Endothelial cell of umbilical vein (primary cell): ENCODE data around the gene COL18A1. TPM values are rescaled to one million over a fixed set of nuclear protein-coding genes. Genes with fewer than 3 reads are reported as not detected.

ENCODE experiments used
- BruUV-seq: library from RNA; stranded (reverse); fragments of 400-500 nt; replicated peaks from 2 replicates; lab custom pipeline; 2021; lab: Mats Ljungman, UMichigan
- CTCF ChIA-PET: fragments of 300-600, 350-600 bp; sonication (Branson Sonifier 250); formaldehyde crosslinking; loops from one replicate; lab custom pipeline; 2021; ENCODE audit warnings: antibody characterized with exemption, inconsistent platforms; lab: Charles Lee
- POLR2A ChIA-PET: fragments of 300-600, 350-600 bp; sonication (Branson Sonifier 250); formaldehyde crosslinking; loops from one replicate; lab custom pipeline; 2021; ENCODE audit warnings: antibody characterized with exemption, inconsistent platforms; lab: Charles Lee
- DNase-seq: peaks from one replicate; pipeline ENCODE4 v3.0.0-alpha.2; 2011; ENCODE audit warnings: low read depth, low spot score
- FAIRE-seq: peaks from 2 replicates; lab custom pipeline; 2011; peaks lifted over from hg19 to GRCh38; lab: Jason Lieb, UNC
- H2AFZ ChIP-seq: 2 replicates; pipeline ENCODE4 v1.6.0; 2012; ENCODE audit warnings: low read depth, low read length, control low read depth, inconsistent platforms
- H3K27ac ChIP-seq: 2 replicates; pipeline ENCODE4 v1.5.1; 2011; ENCODE audit warnings: low read depth, mild to moderate bottlenecking, control low read depth, low read length, moderate library complexity; ENCODE audit not compliant: insufficient read depth
- H3K27me3 ChIP-seq, 2 experiments: 2 replicates each; pipeline versions ENCODE4 v1.6.0 to v1.6.1; 2011; ENCODE audit warnings: low read length in 2 of 2, mixed read lengths in 1 of 2; ENCODE audit not compliant: control insufficient read depth in 2 of 2, insufficient read depth in 2 of 2
- H3K36me3 ChIP-seq, 2 experiments: 2 replicates in 1 of 2; 3 replicates in 1 of 2; pipeline ENCODE4 v1.5.1; 2011; ENCODE audit warnings: low read length in 2 of 2, mild to moderate bottlenecking in 1 of 2, moderate library complexity in 1 of 2; ENCODE audit not compliant: control insufficient read depth in 2 of 2, insufficient read depth in 2 of 2; ENCODE audit errors: extremely low read depth in 1 of 2
- H3K4me1 ChIP-seq: 3 replicates; pipeline ENCODE4 v1.5.1; 2011; ENCODE audit warnings: mild to moderate bottlenecking, low read length; ENCODE audit not compliant: control insufficient read depth, insufficient read depth; ENCODE audit errors: extremely low read depth
- H3K4me2 ChIP-seq: 2 replicates; pipeline ENCODE4 v1.6.1; 2011; ENCODE audit warnings: low read length, control low read depth, mixed read lengths; ENCODE audit not compliant: insufficient read depth
- H3K4me3 ChIP-seq, 3 experiments: fragments of 200-600 bp in 1 of 3; sonication (generic), shearing (Covaris generic) in 1 of 3; replicated peaks in 1 of 3; 2 replicates each; pipeline ENCODE4 v1.5.1; 2011 to 2016; ENCODE audit warnings: control low read depth in 3 of 3, low read length in 3 of 3, mild to moderate bottlenecking in 2 of 3, inconsistent platforms in 1 of 3, low read depth in 1 of 3, moderate library complexity in 1 of 3; ENCODE audit not compliant: insufficient read depth in 1 of 3
- H3K79me2 ChIP-seq: 2 replicates; pipeline ENCODE4 v1.6.0; 2012; ENCODE audit warnings: low read length, inconsistent platforms; ENCODE audit not compliant: control insufficient read depth, insufficient read depth
- H3K9ac ChIP-seq: replicated peaks from 2 replicates; pipeline ENCODE3; 2011; ENCODE audit warnings: low read length, control low read depth; ENCODE audit not compliant: insufficient read depth; ENCODE audit errors: extremely low read depth
- H3K9me1 ChIP-seq: replicated peaks from 3 replicates; pipeline ENCODE4 v1.6.0; 2011; ENCODE audit warnings: mild to moderate bottlenecking, low read length; ENCODE audit not compliant: control insufficient read depth, insufficient read depth; ENCODE audit errors: extremely low read depth
- H3K9me3 ChIP-seq: replicated peaks from 2 replicates; pipeline ENCODE4 v1.5.1; 2012; ENCODE audit warnings: low read length, inconsistent platforms; ENCODE audit not compliant: control insufficient read depth, insufficient read depth
- H4K20me1 ChIP-seq: replicated peaks from 2 replicates; pipeline ENCODE3; 2011; ENCODE audit warnings: mild to moderate bottlenecking, low read length; ENCODE audit not compliant: control insufficient read depth, insufficient read depth; ENCODE audit errors: extremely low read depth
- CTCF ChIP-seq, 2 donors: IDR thresholded peaks; 1 replicate in 1 of 2; 2 replicates in 1 of 2; pipeline ENCODE4 v1.5.1; 2011; ENCODE audit warnings: low read length in 2 of 2, mild to moderate bottlenecking in 2 of 2, moderate library complexity in 2 of 2, control low read depth in 1 of 2, inconsistent platforms in 1 of 2, low read depth in 1 of 2; ENCODE audit not compliant: insufficient read depth in 1 of 2; ENCODE audit errors: extremely low read depth in 1 of 2
- EZH2 ChIP-seq: IDR thresholded peaks from 2 replicates; pipeline ENCODE4 v1.6.1; 2012; ENCODE audit warnings: borderline replicate concordance, low read depth, mild to moderate bottlenecking, moderate library complexity, low read length, inconsistent platforms; ENCODE audit not compliant: severe bottlenecking
- FOS ChIP-seq: IDR thresholded peaks from 2 replicates; pipeline ENCODE4 v1.6.1; 2011; ENCODE audit warnings: mild to moderate bottlenecking, low read length, moderate library complexity, borderline replicate concordance; ENCODE audit not compliant: insufficient read depth
- JUN ChIP-seq: IDR thresholded peaks from 2 replicates; pipeline ENCODE4 v1.6.1; 2011; ENCODE audit warnings: borderline replicate concordance, low read depth; ENCODE audit not compliant: insufficient read length, insufficient read depth
- MYC ChIP-seq: IDR thresholded peaks from one replicate; pipeline ENCODE4 v1.6.1; 2011; ENCODE audit warnings: mild to moderate bottlenecking, low read depth, low read length
- POLR2A ChIP-seq: IDR thresholded peaks from 2 replicates; pipeline ENCODE4 v1.6.1; 2012; ENCODE audit warnings: low read depth, mild to moderate bottlenecking, control low read depth, low read length
- POLR2AphosphoS5 ChIP-seq: IDR thresholded peaks from 2 replicates; pipeline ENCODE4 v1.6.1; 2012; ENCODE audit warnings: low read depth, mild to moderate bottlenecking, control low read depth, low read length, moderate library complexity; ENCODE audit not compliant: insufficient read depth
- dilution Hi-C: fragments of 300-500 bp; cut with MboI; formaldehyde crosslinking; loops from one replicate; pipeline ENCODE4 v1.15.0; 2019; ENCODE audit warnings: low sequenced_read_pairs; ENCODE audit not compliant: extremely low pct_ligation_motif_present
- intact Hi-C: fragments of 100-400 bp; cut with micrococcal nuclease; formaldehyde crosslinking; loops from one replicate; pipeline ENCODE4 v1.10.0; 2022
- polyA plus RNA-seq, 4 experiments: library from polyadenylated mRNA; depleted of rRNA in 3 of 4; stranded (reverse) in 3 of 4; unstranded in 1 of 4; fragments of >200 nt; gene quantifications; 2 replicates each; pipeline versions ENCODE4 v1.2.1 to v1.2.3, GENCODE V29; 2011 to 2012; ENCODE audit warnings: missing spikeins in 1 of 4
- total RNA-seq: library from RNA; stranded (reverse); gene quantifications from 2 replicates; pipeline ENCODE4 v1.2.3, GENCODE V29; 2021
- TF ChIP-seq, protein P1 (sequence below): IDR thresholded peaks from 2 replicates; pipeline ENCODE4 v1.6.1; 2011; ENCODE audit not compliant: insufficient read depth, insufficient read length

Gene COL18A1
- total and polyA plus RNA-seq, 2 donors (not counting 3 experiments of a cell fraction or from before 2014, with no cell fraction given) = 198 to 252 TPM

DNA sequence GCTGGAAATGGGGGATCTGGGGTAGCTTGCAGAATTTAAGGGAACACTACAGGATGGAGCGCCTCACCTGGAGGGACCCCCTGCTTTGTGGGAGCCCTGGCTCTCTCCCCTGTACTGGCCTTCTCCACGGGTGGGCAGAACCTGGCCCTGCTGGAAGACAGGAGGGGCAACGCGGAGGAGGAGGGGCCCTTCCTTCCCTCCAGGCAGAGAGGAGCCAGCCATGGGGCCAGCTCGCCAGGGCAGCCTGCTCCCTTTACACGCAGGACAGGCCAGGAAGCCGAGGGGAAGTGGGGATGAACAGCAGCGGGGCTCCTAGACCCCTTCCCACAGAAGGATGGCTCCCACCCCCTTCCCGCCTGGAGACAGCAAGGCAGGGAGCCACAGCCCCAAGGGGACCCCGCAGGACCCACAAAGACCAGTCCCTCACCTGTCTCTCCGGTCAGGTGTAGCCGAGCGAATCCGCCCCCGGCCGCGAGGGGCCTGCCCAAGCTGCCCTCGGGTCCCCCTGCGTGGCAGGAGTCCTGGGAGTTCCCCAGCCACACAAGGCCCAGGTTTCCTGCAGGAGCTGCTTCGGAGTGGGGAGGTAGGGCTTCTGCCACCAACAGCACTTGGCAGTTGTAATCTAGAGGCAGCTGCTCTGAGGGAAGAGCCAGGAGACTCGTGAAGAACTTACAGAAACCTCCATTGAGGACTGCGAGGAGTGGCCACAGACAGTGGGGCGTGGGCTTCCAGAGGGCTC is 138.9 kb downstream of the COL18A1 start:
- ChIA-PET CTCF (interaction anchor here (1.9 kb wide), 1 partner anchor 12 kb away, joined by 7 read pairs; no protein-coding TSS in a partner anchor), POLR2A (no interaction called here)
- no peak overlapping the region for H2AFZ ChIP-seq
- H3K36me3 ChIP-seq = no peaks in the 10 kb centered on the region
- no peaks in the 10 kb centered on the region for H3K9me3 ChIP-seq
- no peak overlapping the region for H3K4me2 ChIP-seq
- FAIRE-seq (no peak), DNase-seq (no peak)
- intact Hi-C loops = no loop called here
- H3K4me3 ChIP-seq = no peak overlapping the region
- no TSS peak for BruUV-seq
- H3K4me1 ChIP-seq = peaks cover 9% of the 10 kb centered on the region
- dilution Hi-C loops = no loop called here
- H3K9ac ChIP-seq = no peak overlapping the region
- H4K20me1 ChIP-seq = no peaks in the 10 kb centered on the region
- H3K9me1 ChIP-seq = no peaks in the 10 kb centered on the region
- TF ChIP-seq, protein P1, sequence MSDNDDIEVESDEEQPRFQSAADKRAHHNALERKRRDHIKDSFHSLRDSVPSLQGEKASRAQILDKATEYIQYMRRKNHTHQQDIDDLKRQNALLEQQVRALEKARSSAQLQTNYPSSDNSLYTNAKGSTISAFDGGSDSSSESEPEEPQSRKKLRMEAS = no peak
- TF ChIP-seq EZH2 = no peak
- no peak overlapping the region for H3K27ac ChIP-seq
- no peaks in the 10 kb centered on the region for H3K27me3 ChIP-seq
- H3K79me2 ChIP-seq = peaks cover 29% of the 10 kb centered on the region

DNA sequence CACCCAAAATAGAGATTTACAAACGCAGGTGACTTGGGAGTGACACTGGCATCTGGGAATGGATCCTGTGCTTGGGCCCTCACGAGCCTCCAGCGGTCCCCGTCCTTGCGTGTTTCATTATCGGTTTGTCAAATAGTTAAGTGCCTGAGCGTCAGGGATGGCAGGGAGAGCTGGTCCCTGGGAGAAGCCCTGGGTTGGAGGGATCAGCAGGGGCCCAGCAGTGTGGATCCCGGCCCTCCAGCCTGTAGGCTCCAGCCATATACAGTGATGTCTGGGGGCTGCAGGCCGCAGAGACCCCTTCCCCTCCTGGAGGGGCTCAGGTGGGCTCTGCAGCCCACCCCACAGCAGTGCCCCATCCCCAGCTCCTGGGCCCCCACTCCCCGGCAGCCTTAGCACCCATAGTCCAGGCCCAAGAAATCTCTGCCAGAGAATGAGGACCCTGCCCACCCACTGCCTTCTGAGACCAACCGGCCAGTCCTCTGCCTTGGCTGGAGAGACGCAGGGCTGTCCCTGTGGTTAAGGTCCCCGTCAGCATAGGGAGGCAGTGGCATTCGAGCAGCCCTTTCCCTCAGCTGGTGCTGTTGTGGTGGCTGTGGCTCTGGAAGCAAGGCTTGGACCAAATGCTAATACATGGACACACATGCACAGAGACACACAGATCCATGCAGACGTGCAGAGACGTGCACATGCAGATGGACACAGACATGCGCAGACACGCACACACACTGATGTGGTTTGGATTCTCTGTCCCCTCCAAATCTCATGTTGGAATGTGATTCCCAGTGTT is 139.7 kb downstream of the COL18A1 start:
- intact Hi-C loops (no loop called here), dilution Hi-C loops (no loop called here)
- TF ChIP-seq POLR2AphosphoS5 (no peak), MYC (no peak), EZH2 (no peak), CTCF (IDR thresholded peaks at IDR 0.05; ENCODE audit: extremely low read depth in 1 of 2, insufficient read depth in 1 of 2, low read depth in 1 of 2, low read length in 2 of 2) (no peak), JUN (no peak), FOS (no peak), POLR2A (no peak)
- BruUV-seq = no TSS peak
- no peak for DNase-seq
- Histone ChIP-seq H3K79me2 (peaks cover 21% of the 10 kb centered on the region), H3K9me1 (no peaks in the 10 kb centered on the region), H3K4me2 (no peak overlapping the region), H2AFZ (no peak overlapping the region), H3K27ac (no peak overlapping the region), H3K36me3 (no peaks in the 10 kb centered on the region), H3K9me3 (no peaks in the 10 kb centered on the region), H3K4me3 (no peak overlapping the region), H3K27me3 (no peaks in the 10 kb centered on the region), H4K20me1 (no peaks in the 10 kb centered on the region), H3K4me1 (peaks cover 9% of the 10 kb centered on the region), H3K9ac (no peak overlapping the region)
- ChIA-PET POLR2A (no interaction called here), CTCF (no interaction called here)
- FAIRE-seq = no peak
